HAP-1 (cell line): ENCODE results near the gene ANKFY1.
A peak's percentile ranks its signal among the peaks of the same experiment; 100 is the strongest.
"Not testable (repeated sequence)": the region's sequence is repeated elsewhere in the genome, so short reads cannot be mapped to it uniquely, and the experiment has no call there.

ENCODE experiments used
- DNase-seq, 2 experiments: peaks; one replicate each; pipeline ENCODE4 v3.0.0-alpha.2; 2016 to 2020; ENCODE audit warnings: low spot score in 2 of 2
- H3K27me3 ChIP-seq: fragments of 250-450 bp; sonication (Bioruptor Pico); 2 replicates; pipeline ENCODE4 v1.5.1; 2020; ENCODE audit warnings: low read depth, mild to moderate bottlenecking, moderate library complexity
- H3K36me3 ChIP-seq: fragments of 250-450 bp; sonication (Bioruptor Pico); replicated peaks from 2 replicates; pipeline ENCODE4 v1.5.1; 2020; ENCODE audit warnings: mild to moderate bottlenecking
- H3K4me1 ChIP-seq: fragments of 250-450 bp; sonication (Bioruptor Pico); 2 replicates; pipeline ENCODE4 v1.5.1; 2020; ENCODE audit warnings: mild to moderate bottlenecking
- H3K4me3 ChIP-seq: fragments of 250-450 bp; sonication (Bioruptor Pico); 2 replicates; pipeline ENCODE4 v1.5.1; 2020; ENCODE audit warnings: mild to moderate bottlenecking, moderate library complexity
- H3K9me3 ChIP-seq: fragments of 250-450 bp; sonication (Bioruptor Pico); 2 replicates; pipeline ENCODE4 v1.5.1; 2020; ENCODE audit warnings: mild to moderate bottlenecking, moderate library complexity
- in situ Hi-C: fragments of 300-500 bp; cut with MboI; formaldehyde crosslinking; loops from 3 replicates; pipeline ENCODE4 v1.14.3; 2020; ENCODE audit warnings: low sequenced_read_pairs, inconsistent platforms, mixed read lengths

The ANKFY1 gene

DNA sequence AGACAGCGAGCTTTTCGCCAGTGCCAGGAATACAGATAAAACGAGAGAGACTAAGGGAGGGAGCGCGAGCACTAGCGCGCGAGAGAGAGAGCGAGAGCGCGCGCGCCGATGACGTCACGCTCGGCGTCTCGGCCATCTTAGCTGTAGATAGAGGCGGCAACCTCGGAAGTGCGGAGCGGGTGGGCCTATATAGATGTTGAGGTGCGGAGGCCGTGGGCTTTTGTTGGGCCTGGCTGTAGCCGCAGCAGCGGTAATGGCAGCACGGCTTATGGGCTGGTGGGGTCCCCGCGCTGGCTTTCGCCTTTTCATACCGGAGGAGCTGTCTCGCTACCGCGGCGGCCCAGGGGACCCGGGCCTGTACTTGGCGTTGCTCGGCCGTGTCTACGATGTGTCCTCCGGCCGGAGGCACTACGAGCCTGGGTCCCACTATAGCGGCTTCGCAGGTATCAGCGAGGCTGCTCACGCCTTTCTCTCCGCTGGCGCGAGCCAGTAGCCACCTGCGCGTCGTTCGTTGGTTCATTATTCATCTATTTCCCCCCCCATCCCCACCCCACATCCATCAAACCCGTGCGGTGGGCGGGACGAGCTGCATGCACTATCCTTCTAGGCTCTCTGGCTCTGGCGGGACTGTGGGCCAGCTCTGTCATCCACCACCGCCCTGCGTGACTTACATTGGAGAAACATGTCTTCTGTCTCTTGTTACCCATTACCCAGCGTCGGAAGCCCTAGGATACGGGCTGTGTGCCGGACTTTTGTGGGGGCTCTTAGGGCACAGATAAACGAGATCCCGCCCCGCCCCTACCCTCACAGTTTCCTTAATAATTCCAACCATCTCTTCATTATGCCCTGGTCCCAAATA, 120.0 kb downstream of the ANKFY1 start:
- peaks cover 11% of the 10 kb centered on the region for H3K36me3 ChIP-seq
- peaks cover 7% of the 10 kb centered on the region for H3K4me1 ChIP-seq
- H3K4me3 ChIP-seq: peak overlapping the region; percentile 77
- no peaks in the 10 kb centered on the region for H3K27me3 ChIP-seq
- peak; percentile 85 to 91 for DNase-seq
- in situ Hi-C loops: no loop called here
- H3K9me3 ChIP-seq: no peaks in the 10 kb centered on the region

DNA sequence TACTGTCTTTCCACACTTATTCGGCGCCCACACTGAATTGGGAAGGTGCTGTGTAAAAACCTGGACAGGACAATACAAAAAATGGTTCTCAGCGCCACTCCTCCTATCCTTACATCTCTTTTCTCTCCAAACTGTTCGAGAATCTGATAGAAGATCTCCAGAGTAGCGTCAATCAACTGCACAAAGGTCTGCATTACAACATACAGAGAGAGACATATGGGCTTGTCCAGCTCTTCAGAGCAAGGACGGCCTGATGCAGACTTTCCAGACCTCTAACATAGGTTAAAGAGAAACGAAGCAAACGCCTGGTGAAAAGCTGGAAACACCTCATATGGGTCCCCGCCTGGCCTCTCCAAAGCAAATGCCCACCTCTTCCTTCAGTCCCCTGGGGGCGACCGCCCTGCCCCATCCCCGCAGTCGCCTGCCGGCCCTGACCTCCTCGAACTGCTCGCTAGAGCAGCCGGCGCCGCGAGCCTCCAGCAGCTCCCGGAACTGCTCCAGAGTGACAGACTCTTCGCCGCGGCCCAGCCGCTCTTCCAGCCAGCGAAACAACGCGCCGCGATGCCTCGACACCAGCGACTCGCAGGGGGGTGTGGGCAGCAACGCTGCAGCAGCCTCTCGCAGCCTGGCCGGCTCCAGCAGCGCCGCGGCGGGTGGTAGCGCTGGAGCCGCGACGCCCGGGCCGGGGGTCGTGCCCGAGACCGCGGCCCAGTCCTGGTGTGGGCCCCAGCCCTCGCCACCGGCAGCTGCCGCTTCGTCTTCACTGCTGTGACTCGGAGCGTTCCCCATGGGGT, 121.5 kb downstream of the ANKFY1 start:
- peak in 1 of 2 experiments; percentile 40 for DNase-seq
- in situ Hi-C loops: no loop called here

DNA sequence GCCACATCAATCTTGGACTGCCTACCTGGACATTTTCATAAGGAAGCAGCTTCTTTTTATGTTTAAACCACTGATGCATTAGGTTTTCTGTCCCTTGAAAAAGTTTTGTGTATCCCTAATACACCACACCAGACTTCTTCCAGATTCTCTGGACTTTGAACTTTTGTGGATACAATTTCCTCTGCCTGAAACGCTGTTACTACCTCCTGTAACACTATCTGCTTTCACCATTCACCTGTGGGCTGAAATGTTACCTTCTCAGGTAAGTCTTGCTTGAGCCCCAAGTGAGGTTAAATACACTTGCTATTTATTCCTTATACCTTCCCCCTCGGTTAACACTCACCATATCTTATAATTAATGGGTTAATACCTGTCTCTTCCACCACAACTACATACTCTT, 123.7 kb downstream of the ANKFY1 start:
- no peaks in the 10 kb centered on the region for H3K27me3 ChIP-seq
- DNase-seq: no peak
- H3K9me3 ChIP-seq: no peaks in the 10 kb centered on the region
- in situ Hi-C loops: no loop called here
- peaks cover 7% of the 10 kb centered on the region for H3K4me1 ChIP-seq
- no peak overlapping the region for H3K4me3 ChIP-seq
- peaks cover 11% of the 10 kb centered on the region for H3K36me3 ChIP-seq

More for the DNA sequence above, 121.5 kb downstream of the ANKFY1 start:
- no peaks in the 10 kb centered on the region for H3K9me3 ChIP-seq
- no peaks in the 10 kb centered on the region for H3K27me3 ChIP-seq
- peaks cover 11% of the 10 kb centered on the region for H3K36me3 ChIP-seq
- peaks cover 7% of the 10 kb centered on the region for H3K4me1 ChIP-seq
- H3K4me3 ChIP-seq: peak overlapping the region; percentile 77

DNA sequence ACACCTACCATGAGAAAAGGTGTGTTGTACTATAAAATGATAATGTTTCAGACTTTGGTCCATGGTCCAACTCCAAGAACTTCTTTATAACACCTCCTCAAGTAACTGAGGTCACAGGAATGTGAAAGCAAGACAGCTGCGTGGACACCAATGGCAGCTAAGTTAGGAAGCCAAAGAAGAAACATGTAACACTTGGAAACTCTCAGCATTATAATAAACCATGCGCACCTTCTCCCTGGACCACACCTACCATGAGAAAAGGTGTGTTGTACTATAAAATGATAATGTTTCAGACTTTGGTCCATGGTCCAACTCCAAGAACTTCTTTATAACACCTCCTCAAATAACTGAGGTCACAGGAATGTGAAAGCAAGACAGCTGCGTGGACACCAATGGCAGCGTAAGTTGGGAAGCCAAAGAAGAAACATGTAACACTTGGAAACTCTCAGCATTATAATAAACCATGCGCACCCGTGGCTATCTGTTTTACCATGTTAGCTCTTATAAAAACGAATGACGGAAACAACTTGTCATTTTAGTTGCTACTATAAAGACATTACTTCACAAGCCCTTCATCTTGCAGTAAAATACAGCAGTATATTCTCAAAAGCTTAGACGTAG, 124.8 kb downstream of the ANKFY1 start:
- DNase-seq, H3K4me3 ChIP-seq, in situ Hi-C loops, H3K27me3 ChIP-seq, H3K9me3 ChIP-seq, H3K4me1 ChIP-seq: not testable (repeated sequence)
- peaks cover 11% of the 10 kb centered on the region for H3K36me3 ChIP-seq

DNA sequence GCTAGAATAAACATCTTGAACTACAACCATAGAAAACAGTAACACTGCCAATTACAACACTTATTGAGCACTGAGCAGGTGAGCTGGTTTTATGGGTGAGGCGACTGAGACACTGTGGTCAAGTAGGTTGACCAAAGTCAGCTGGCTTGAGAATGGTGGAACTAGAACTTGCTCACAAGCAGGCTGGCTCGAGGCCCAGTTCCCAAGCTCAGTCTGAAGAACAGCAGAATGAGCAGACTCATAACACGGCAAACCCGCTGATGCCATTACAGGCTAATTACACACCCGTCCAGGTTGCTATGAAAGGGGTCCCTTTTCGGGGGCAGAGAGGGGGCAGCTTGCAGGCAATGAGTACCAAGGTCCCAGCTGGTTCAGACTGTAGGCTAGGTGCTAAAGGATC, 127.4 kb downstream of the ANKFY1 start:
- Histone ChIP-seq H3K4me3 (no peak overlapping the region), H3K9me3 (no peaks in the 10 kb centered on the region), H3K36me3 (peaks cover 11% of the 10 kb centered on the region), H3K4me1 (no peaks in the 10 kb centered on the region; the same call in 1 of the 2 replicates), H3K27me3 (no peaks in the 10 kb centered on the region)
- in situ Hi-C loops: no loop called here
- no peak for DNase-seq

DNA sequence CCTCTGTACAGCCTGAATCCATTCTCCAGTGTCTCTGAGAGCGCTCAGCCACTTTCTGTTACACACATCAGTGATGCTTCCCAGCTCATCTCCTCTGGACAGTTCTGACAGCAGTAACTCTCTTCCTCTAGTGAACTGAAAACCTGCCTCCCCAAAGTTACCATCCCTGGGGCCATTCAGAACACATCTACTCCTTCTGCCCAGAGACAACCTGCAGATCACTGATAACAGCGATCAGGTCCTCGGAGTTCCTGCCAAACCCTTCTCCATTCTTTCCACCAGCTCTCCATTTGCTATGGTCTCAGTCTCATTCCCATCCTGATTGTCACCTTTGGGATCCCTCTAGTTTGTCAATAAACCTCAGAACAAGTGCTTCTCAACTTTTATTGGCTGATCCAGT, 128.3 kb downstream of the ANKFY1 start:
- H3K4me3 ChIP-seq: no peak overlapping the region
- DNase-seq: no peak
- in situ Hi-C loops: no loop called here
- peaks cover 11% of the 10 kb centered on the region for H3K36me3 ChIP-seq
- no peaks in the 10 kb centered on the region for H3K27me3 ChIP-seq
- H3K9me3 ChIP-seq: no peaks in the 10 kb centered on the region
- H3K4me1 ChIP-seq: no peaks in the 10 kb centered on the region

DNA sequence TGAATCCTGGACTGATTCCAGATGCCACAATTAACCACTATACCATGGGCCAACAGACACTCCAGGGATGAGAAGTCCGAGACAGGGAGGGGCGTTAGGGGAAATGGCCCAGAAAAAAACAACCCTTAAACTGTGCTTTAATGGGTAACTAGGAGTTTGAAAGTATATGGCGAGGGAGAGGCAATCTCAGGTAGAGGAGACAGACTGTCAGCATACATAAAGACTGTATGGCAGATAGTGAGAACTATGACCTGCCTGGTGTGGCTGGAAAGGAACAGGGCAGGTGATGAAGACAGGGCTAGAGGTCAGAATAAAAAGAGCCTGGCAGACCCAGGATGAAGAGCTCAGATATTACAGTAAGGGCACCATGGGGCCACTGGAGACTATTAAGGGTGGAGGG, 129.1 kb downstream of the ANKFY1 start:
- Histone ChIP-seq H3K27me3 (no peaks in the 10 kb centered on the region), H3K9me3 (no peaks in the 10 kb centered on the region), H3K36me3 (peaks cover 6% of the 10 kb centered on the region; the same call in 1 of the 2 replicates), H3K4me3 (no peak overlapping the region), H3K4me1 (no peaks in the 10 kb centered on the region)
- DNase-seq: no peak
- in situ Hi-C loops: no loop called here

DNA sequence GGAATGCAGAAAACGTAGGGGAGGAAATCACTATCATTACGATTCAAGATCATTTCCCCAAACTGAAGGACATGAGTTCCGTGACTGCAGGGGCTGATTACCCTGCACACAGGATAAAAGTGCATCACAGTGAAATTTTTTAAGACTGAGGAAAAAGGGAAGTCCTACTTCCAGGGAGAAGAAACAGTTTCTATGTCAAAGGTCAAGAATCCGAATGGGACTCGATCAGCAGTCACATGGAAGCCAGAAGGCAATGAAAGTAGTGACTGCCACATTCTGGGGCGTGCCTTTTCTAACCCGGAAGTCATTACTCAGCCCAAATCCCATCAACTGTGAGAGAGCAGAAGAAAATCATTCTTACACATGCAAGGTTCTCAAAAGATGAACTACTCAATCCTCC, 133.1 kb downstream of the ANKFY1 start:
- Histone ChIP-seq H3K9me3 (no peaks in the 10 kb centered on the region), H3K27me3 (no peaks in the 10 kb centered on the region), H3K4me1 (no peaks in the 10 kb centered on the region), H3K4me3 (no peak overlapping the region), H3K36me3 (no peaks in the 10 kb centered on the region)
- no peak for DNase-seq
- in situ Hi-C loops: no loop called here

DNA sequence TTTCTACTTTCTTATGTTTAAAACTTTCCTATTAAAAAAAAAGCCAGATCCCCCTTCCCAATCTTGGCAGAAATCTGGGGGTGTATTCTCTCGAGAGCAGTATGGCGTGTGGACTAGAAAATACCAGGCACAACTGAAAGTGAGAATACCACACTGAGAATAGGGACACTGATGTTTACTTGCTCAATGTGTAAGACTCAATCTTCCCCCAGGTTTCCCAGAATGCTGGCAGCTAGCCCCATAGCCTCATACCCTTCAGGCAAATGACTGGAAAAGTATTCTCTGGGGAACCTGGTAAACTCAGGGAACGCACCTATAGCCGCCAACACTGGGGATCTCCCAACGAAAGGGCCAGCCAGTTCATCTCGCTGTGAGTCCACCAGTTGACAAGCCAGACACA, 136.2 kb downstream of the ANKFY1 start:
- no peaks in the 10 kb centered on the region for H3K9me3 ChIP-seq
- H3K27me3 ChIP-seq: no peaks in the 10 kb centered on the region
- in situ Hi-C loops: no loop called here
- DNase-seq: no peak
- H3K4me3 ChIP-seq: no peak overlapping the region
- no peaks in the 10 kb centered on the region for H3K4me1 ChIP-seq
- peaks cover 9% of the 10 kb centered on the region for H3K36me3 ChIP-seq

DNA sequence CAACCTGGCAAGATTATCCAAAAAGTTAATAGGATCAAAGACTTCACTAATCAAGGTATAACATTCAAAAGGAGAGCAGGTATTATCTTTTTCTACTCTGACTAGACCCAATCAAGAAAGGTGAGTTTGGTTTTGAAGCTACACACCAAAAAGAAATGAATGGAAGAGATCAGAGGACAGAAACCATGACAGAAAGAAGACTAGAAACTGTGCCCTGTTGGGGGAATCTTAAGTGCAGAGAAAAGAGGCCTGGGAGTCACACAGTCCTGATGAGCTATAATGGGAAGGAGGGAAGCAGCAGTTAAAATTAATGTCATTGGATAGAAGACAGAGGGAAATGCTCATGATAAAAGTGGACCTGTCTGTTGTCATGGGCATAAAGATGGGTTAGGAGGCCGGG, 138.2 kb downstream of the ANKFY1 start:
- no peak for DNase-seq
- no peaks in the 10 kb centered on the region for H3K27me3 ChIP-seq
- H3K4me3 ChIP-seq: no peak overlapping the region
- in situ Hi-C loops: no loop called here
- peaks cover 20% of the 10 kb centered on the region for H3K36me3 ChIP-seq
- no peaks in the 10 kb centered on the region for H3K4me1 ChIP-seq
- H3K9me3 ChIP-seq: no peaks in the 10 kb centered on the region

DNA sequence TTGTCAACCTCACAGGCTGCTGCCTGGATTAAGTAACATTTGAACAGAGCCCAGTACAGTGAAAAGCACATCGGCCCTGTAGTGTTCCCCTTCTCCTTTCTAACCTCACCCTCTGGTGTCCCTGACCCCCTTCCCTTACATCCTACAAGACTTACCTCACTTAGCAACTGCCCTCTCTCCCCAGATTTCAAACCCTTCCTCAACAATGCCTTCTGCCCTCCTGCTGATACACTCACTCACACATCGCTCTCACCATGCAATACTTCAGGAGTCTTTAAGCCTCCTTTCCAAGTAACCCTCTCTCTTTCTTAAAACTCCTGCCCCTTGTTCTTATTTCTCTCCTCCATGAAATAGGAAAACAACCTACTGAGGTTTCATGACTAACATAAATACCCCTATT, 138.8 kb downstream of the ANKFY1 start:
- Histone ChIP-seq H3K36me3 (peaks cover 22% of the 10 kb centered on the region), H3K4me1 (no peaks in the 10 kb centered on the region), H3K4me3 (no peak overlapping the region), H3K27me3 (no peaks in the 10 kb centered on the region), H3K9me3 (no peaks in the 10 kb centered on the region)
- in situ Hi-C loops: no loop called here
- DNase-seq: no peak

DNA sequence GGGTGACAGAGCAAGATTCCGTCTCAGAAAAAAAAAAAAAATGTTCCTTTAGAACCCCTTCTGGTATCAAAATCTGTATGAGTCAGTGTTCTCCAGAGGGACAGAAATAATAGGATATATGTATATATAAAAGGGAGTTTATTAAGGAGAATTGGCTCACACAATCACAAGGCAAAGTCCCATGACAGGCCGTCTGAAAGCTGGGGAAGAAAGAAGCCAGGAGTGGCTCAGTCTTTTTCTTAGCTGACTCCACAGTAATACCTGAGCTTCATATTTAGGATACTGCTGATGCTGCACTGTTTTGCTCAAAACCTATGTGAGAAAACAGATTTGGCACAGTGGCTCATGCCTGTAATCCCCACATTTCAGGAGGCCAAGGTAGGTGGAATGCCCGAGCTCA, 143.4 kb downstream of the ANKFY1 start:
- no peaks in the 10 kb centered on the region for H3K4me1 ChIP-seq
- no peak overlapping the region for H3K4me3 ChIP-seq
- peaks cover 34% of the 10 kb centered on the region for H3K36me3 ChIP-seq
- in situ Hi-C loops: no loop called here
- no peaks in the 10 kb centered on the region for H3K27me3 ChIP-seq
- DNase-seq: no peak
- no peaks in the 10 kb centered on the region for H3K9me3 ChIP-seq

DNA sequence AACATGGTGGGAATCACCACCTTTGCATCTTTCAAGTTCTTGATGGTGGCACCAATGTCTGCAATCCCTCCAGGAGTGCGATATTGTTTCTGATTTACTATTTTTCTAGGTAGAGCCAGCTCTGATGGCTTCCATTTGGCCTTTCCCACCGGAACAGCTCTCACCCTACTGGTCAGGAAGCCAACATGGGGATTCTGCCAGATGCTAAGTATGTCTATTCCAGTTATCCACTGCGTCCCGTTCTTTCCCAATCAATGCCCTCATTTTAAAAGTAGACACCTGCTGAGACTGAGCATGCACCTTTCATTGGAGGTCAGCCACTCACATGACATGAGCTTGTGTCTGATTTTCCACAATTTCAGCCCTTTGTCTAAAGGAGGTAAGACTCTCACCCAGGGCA, 144.5 kb downstream of the ANKFY1 start:
- Histone ChIP-seq H3K4me1 (no peaks in the 10 kb centered on the region), H3K36me3 (peaks cover 38% of the 10 kb centered on the region), H3K9me3 (no peaks in the 10 kb centered on the region), H3K27me3 (no peaks in the 10 kb centered on the region), H3K4me3 (no peak overlapping the region)
- DNase-seq: no peak
- in situ Hi-C loops: no loop called here
